Iris pigment epithelial cell (primary cell): Measurements from ENCODE around the gene TMEM50A.
"Not testable (repeated sequence)": the region's sequence is repeated elsewhere in the genome, so short reads cannot be mapped to it uniquely, and the experiment has no call there.

Experiments
- DNase-seq: peaks from one replicate; pipeline ENCODE4 v3.0.0-alpha.2; 2011; ENCODE audit warnings: low read depth

The TMEM50A gene

DNA sequence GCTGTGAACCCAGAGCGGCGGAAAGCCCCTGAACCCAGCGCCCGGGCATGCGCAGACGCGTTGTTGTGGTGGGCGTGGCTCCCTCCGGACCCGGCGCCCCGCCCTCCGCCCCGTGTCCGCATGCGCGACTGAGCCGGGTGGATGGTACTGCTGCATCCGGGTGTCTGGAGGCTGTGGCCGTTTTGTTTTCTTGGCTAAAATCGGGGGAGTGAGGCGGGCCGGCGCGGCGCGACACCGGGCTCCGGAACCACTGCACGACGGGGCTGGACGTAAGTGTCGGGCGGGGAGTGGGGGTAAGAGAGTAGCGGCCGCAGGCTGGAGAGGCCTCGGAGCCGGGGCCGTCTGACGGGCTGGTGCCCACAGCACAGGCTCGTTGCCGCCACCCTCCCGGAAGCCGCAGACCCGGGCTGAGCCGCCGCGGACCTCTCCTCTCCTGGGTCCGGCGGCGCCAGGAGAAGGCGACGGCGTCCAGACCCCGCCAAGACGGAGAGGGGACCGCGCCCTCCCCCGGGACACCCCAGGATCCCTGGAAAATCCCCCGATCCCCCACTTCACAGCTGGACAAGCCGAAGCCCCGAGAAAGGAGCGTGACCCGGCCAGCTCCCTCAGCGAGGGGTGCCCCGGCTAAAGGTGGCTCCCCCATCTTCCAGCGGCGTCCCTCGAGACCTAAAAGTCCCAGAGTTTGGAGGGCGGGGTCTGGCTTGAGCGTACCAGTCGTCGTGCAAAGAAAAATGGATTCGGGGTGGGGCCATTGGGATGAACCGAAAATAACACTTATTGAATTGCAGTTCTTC is at the start of gene TMEM50A:
Gene TMEM50A (plus strand): TSS at position 147 of the 794 bp plus-strand sequence. CDS start 2,153 bp downstream, outside the sequence.
- DNase-seq: peak; percentile 81

DNA sequence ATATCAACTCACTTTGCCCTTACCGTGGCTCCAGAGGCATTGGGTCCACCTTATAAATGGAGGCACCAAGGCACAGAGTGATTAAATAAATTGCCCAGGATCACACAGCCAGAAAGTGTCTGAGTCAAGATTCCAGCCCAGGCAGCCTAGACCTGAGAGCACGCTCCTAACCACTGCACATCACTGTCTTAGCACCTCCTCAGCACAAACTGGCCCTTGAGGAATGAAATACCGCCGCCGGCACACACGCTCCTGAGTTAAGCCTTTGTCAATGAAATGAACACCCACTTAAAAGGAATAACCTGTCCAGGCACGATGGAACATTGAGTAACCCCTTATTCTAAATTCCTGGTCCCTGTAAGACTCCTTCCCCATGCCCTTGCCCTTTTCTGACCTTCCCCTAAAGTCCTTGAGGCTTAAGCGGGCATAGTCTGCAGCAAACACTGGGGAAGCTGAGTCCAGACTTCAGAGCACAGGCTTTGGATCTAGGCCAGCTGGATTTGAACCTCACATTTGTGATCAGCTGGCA is 49.5 kb upstream of the TMEM50A start:
- not testable (repeated sequence) for DNase-seq

DNA sequence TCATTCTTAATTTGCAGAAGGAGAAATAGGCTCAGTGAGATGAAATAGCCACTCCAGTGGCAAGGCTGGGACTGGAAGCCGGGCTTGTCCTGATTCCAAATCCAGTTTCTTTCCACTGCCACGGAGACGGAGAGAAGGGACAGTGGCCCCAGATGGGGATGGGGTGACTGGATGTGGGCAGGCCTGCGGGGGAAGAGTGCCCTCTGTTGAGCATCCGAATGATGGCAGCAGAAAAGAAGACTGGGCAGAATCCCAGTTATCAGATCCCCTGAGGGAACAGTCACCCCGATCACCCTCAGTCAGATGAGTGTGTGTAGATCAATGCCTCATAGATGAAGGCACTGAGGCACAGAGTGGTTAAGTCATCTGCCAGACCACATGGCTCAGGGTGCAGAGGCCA is 48.1 kb upstream of the TMEM50A start:
- DNase-seq: not testable (repeated sequence)

DNA sequence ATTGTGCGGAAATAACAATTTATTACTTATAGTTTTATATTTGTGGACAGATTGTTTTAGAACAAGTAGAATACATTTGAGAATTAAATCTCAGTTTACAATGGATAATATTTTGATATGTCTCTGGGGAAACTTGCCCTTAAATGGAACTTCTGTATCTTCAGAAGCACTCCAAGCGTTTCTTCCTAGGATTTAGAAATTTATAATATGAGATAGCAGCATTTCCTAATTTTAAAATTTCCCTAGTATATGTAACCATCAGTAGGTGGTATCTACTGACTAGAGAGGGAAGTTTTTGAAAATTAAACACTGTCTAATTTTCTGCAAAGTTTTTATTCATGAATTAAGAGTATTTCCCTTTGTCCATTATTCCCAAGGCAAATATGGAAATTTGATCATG is 44.7 kb upstream of the TMEM50A start:
- not testable (repeated sequence) for DNase-seq

DNA sequence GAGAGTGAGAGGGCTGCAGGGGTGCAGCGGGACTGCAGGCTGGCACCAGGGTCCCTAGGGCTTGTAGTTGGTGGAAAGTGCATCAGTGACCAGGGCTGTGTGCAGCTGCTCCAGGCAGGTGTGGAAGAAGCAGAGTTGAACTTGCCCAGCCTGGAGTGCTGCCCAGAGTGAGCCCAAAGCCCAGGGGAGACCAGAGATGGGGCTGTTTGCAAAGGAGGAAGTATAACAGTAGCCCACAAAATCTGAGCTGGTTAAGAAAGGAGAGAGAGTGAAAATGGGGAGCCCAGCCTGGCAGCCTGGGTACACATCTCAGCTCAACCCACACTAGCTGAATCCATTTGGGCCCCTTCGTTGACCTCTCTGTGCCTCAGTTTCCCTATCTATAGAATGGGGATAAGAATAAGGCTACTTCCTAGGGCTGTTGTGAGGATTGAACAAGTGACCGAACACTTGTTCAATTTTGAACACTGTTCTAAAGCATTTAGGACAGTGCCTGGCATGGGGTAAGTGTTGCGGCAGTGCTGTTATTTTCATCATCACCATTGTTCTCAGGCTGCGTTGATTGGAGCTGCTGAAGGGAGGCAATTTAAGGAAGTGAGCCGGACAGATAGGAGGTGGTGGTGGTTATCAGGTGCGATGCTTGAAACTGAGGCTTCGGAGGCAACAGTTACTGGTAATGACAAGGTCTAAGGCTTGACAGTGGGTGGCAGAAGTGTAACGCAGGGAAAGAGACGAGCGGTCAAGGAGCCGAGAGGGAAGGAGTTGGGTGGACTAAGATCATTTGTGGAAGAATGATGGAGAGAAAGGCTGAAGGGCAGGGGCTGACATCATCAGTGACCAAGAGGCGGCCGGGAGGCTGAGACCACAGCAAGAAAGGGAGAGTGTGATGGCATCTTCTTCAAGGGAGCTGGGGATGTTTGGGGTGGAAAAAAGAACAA is 43.0 kb upstream of the TMEM50A start:
- not testable (repeated sequence) for DNase-seq

DNA sequence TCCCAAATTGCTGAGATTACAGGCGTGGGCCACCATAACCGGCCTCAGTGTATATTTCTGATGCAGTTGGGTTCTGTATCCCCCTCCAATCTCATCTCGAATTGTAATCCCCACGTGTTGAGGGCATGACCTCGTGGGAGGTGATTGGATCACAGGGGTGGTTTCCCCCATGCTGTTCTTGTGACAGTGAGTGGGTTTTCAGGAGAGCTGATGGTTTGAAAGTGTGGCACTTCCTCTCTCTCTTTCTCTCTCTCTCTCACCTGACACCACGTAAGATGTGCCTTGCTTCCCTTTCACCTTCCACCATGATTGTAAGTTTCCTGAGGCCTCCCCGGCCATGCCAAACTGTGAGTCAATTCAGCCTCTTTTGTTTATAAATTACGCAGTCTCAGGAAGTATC is 41.6 kb upstream of the TMEM50A start:
- DNase-seq: not testable (repeated sequence)

DNA sequence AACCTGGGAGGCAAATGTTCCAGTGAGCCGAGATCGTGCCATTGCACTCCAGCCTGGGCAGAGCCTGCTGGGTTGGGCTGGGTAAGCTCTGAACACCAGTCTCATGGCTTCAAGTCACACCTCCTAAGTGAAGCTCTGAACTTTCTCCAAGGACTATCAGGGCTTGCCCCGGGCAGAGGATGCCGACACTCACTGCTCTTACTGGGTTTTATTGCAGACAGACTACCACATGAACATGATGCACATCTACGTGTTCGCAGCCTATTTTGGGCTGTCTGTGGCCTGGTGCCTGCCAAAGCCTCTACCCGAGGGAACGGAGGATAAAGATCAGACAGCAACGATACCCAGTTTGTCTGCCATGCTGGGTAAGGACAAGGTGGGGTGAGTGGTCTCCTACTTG is 37.4 kb upstream of the TMEM50A start:
- DNase-seq: not testable (repeated sequence)

DNA sequence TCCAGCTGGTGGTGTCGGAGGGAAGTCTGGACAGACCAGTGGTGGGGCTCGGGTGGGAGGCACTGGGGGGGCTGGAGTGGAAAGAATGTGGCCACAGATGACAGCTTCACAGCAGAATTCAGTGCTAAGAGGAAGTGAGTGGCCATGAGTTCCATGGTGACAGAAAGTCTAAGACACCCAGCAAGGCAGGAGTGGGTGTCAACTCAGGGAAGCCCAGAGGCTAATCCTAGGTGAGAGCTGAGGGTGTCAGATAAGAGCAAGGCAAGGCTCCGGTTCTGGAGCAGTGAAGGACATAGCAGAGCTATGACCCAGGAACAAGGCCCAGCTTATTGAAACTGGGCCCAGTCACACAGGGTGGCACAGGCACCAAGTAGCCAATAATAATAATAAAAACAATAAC is 35.8 kb upstream of the TMEM50A start:
- DNase-seq: not testable (repeated sequence)

DNA sequence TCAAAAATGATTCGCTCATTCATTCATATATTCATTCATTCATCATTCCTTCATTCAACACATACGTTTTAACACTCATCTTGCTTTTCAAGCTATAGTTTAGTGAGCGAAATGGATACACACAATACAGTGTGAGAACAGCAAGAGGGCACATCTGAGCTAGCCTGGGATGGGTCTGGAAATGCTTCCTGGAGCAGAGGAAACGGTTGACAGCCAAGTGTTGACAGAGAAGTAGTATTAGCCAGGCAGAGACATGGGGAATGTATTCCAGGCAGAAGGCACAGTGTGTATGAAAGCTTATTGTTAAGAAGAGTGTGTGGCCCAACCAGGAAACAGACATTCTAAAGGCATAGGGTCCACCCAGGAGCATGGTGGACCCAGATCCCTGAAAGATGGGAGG is 33.2 kb upstream of the TMEM50A start:
- DNase-seq: not testable (repeated sequence)

DNA sequence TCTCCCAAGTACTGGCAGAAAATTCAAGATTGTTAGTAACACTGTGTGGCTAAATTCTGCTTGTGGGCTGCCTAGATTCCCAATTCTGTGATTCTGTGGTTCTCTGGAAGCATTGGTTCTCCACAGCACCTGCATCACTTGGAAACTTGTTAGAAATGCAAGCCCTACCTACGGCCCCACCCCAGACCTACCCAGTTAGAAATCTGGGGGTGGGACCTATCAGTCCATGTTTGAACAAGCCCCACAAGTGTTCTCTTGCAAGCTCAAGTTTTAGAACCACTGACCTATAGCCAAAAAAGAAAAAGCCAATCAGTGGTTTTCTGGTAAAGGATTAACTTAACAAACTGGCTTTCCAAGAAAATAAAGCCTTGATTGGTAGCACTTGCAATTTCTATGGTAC is 30.0 kb upstream of the TMEM50A start:
- DNase-seq: not testable (repeated sequence)

DNA sequence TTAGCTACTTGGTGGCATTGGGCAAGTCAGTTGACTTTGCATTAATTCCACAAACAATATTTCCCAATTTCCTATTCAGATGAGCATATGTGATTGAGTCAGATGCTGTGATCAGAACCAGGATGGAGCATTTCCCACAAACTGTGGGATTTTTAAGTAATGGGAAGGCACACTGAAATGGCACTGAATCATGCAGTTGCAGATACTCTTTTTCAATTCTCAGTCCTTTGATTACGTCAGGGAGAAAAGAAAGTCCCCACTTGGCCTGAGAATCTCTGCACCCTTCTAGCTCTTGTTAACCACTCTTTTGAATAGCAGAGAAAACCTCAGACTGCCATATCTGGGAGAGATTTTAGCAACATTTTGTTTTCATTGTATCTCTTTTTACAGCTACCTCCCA is 29.0 kb upstream of the TMEM50A start:
- DNase-seq: not testable (repeated sequence)

DNA sequence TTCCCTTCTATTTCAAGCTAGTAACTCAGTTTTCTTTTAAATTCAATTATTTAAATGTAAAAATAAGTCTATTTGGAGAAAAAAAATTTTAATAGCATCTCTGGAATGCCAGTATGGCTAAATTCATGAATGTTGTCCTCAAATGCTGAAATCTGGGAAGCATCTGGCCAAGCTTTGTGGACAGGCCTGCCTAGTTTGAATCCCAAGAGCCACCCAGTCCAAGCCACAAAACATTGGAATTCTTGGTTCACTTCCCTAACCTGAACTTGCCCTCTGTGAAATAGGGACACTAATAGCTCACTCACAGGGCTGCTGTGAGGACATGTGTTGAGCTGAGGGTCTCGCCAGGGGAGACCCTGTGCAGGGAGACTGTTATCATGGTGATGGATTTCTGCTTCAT is 28.6 kb upstream of the TMEM50A start:
- not testable (repeated sequence) for DNase-seq

DNA sequence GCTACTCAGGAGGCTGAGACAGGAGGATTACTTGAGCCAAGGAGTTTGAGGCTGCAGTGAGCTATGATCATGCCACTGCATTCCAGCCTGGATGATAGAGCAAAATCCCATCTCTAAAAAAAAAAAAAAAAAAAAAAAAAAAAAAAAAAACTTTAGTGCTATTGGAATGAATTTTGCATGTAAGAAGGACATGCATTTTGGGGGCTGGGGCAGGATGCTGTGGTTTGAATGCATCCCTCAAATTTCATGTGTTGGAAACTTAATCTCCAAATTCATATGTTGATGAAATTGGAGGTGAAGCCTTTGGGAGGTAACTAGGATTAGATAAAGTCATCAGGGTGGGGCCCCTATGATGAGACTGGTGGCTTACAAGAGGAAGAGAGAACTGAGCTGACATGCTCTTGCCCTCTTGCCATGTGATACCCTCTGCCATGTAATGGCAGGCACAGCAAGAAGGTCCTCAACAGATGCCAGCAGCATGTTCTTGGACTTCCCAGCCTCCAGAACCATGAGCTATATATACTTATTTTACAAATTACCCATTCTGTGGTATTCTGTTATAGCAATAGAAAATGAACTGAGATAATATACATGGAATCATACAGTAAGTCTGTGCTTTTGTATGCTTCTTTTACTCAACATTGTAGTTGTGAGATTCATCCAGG is 25.2 kb upstream of the TMEM50A start:
- DNase-seq: not testable (repeated sequence)

DNA sequence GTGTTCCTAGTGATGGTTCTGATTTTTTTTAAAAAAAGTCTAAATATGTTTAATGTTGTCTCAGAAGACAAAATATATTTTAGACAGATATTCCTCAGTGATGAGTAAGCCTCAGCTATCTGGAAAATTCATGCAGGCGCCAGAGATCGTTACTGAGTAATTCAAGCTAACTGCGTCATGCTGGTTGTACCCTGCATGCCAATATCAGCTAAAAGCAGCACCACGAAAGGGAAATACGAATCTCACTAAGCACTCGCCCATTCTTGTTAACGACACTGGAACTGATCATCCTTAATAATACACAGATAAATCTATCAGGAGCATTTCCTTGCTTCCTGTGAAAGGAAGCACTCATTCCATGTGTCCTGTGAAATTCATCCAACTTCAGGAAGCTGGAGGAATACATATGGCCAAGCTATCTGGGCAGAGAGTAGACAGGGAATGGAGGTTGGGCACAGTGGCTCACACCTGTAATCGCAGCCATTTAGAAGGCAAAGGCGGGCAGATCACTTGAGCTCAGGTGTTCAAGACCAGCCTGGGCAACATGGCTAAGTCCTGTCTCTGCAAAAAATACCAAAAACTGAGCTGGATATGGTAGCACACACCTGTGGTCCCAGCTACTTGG is 17.7 kb upstream of the TMEM50A start:
- peak; percentile 83 for DNase-seq

DNA sequence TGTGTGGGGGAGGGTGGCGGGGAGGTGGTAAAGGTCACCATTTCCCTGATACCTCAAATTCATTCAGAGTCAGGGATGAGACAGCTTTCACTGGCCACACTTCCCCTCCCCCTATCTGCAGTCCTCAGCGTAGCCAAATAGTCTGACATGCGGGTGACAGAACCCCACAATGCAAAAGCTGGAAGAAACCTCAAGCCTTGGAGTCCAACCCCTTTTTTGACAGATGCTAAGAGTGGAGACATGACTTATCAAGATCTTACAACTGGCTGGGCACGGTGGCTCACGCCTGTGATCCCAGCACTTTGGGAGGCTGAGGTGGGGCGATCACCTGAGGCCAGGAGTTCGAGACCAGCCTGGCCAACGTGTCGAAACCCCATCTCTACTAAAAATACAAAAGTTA is 16.0 kb upstream of the TMEM50A start:
- not testable (repeated sequence) for DNase-seq

DNA sequence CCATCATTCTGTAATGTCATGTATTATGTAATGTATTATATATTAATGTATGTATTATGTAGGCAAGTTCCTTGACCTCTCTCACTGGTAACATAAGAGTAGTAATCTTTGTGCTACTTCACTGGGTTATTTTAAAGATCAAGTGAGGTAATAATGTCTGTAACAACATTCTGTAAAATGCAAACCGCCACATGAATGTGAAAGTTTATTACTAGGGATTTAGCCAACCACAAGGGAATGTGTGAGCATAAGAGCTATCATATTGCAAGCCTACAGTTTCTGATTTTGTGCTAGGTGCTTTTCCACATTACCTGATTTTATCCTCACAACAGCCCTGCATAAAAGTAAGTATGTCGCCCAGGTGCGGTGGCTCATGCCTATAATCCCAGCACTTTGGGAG is 13.7 kb upstream of the TMEM50A start:
- DNase-seq: not testable (repeated sequence)

DNA sequence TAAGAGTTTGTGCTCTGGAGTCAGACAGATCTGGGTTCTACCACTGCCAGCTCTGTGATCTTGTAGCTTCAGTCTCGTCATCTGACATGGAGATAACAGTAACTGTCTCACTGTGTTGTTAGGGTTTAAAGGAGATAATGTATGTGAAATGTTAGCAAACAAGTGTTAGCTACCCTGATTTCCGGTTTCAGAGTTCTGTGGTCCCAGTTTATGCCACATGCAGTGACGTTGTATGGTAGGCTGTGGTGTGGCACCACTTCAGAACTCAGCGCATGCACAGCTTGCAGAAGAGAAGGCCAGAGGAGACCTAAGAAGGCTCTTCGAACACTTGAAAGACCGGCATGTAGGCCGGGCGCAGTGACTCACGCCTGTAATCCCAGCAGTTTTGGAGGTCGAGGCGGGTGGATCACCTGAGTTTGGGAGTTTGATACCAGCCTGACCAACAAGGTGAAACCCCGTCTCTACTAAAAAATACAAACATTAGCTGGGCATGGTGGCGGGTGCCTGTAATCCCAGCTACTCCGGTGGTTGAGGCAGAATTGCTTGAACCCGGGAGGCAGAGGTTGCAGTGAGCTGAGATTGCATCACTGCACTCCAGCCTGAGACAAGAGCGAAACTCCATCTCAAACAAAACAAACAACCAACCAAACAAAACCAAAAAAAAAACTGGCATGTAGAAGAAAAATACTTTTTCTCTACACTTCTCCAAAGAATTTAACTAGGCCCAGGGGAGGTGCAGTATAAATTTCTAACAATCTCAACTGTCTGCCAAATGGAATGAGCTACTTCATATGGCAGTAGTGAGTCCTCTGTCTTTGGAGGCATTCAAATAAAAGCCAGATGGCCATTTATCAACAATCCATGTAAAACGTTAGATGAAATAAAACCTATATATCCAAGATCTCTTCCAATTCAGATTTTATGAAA is 10.0 kb upstream of the TMEM50A start:
- not testable (repeated sequence) for DNase-seq

DNA sequence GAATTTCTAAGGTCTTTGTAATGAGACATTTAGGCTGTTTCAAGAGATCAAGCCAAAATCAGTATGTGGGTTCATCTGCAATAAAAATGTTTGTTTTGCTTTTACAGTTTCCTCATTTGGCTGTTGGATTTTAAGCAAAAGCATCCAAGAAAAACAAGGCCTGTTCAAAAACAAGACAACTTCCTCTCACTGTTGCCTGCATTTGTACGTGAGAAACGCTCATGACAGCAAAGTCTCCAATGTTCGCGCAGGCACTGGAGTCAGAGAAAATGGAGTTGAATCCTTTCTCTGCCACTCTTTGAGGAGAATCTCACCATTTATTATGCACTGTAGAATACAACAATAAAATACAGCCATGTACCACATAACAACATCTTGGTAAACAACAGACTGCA is 9.3 kb upstream of the TMEM50A start:
- DNase-seq: not testable (repeated sequence)

DNA sequence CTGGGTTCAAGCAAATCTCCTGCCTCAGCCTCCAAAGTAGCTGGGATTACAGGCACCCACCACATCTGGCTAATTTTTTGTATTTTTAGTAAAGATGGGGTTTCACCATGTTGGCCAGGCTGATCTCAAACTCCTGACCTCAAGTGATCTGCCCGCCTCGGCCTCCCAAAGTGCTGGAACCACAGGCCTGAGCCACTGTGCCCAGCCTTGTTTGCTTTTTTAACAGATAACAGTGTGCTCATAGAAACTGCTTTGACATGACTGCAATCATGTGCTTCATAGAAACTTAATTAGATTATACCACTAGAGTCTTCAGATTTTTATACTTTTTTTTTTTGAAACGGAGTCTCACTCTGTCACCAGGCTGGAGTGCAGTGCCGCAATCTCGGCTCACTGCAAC is 8.8 kb upstream of the TMEM50A start:
- not testable (repeated sequence) for DNase-seq

DNA sequence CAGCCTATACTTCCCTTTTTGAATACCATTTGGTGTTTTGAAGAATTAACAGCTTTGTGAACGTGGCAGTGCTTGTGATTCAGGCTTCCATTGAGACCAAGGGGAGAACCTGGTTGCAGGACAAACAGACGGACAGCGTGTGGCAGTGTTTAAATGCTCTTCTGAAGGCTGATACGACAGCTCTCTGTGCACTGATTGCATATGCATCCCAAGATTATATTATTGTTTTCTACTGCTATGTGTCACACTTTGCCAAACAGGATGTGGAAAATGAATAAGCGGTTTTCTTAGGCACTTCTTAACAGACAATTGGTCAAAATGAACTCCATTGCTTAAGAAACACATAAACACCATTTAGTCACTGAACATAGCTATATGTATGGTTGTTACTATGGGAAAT is 8.2 kb upstream of the TMEM50A start:
- peak; percentile 67 for DNase-seq
